ENCODE data around the gene CDKAL1.
A peak's percentile ranks its signal among the peaks of the same experiment; 100 is the strongest.
"Not testable (repeated sequence)": the region's sequence is repeated elsewhere in the genome, so short reads cannot be mapped to it uniquely, and the experiment has no call there.

The CDKAL1 gene

GRCh38 chr6:20755631-20756030 lies 221.4 kb downstream of the CDKAL1 start:
- no peak for DNase-seq

- not testable (repeated sequence) for DNase-seq
These were observed 222.4 kb downstream of the CDKAL1 start for GRCh38 chr6:20756584-20757147.

GRCh38 chr6:20757761-20758160 lies 223.5 kb downstream of the CDKAL1 start:
- no peak for DNase-seq

GRCh38 chr6:20763296-20763695 lies 229.0 kb downstream of the CDKAL1 start:
- no peak for DNase-seq

GRCh38 chr6:20769631-20770030 lies 235.4 kb downstream of the CDKAL1 start:
- no peak for DNase-seq

GRCh38 chr6:20770773-20771172 lies 236.5 kb downstream of the CDKAL1 start:
- DNase-seq = no peak

GRCh38 chr6:20771409-20771808 lies 237.2 kb downstream of the CDKAL1 start:
- DNase-seq = no peak

- no peak for DNase-seq
These were observed 239.6 kb downstream of the CDKAL1 start for GRCh38 chr6:20773822-20774221.

GRCh38 chr6:20775981-20776380 lies 241.7 kb downstream of the CDKAL1 start:
- DNase-seq = no peak

GRCh38 chr6:20777801-20778200 lies 243.5 kb downstream of the CDKAL1 start:
- DNase-seq = no peak

GRCh38 chr6:20778459-20778858 lies 244.2 kb downstream of the CDKAL1 start:
- DNase-seq = peak; percentile 19

- no peak for DNase-seq
These were observed 244.7 kb downstream of the CDKAL1 start for GRCh38 chr6:20778912-20779311.

GRCh38 chr6:20789162-20789561 lies 254.9 kb downstream of the CDKAL1 start:
- DNase-seq = no peak

- DNase-seq = no peak
These were observed 256.0 kb downstream of the CDKAL1 start for GRCh38 chr6:20790032-20790791.

- DNase-seq = no peak
These were observed 256.8 kb downstream of the CDKAL1 start for GRCh38 chr6:20791074-20791473.

- DNase-seq = no peak
These were observed 257.7 kb downstream of the CDKAL1 start for GRCh38 chr6:20791944-20792343.

- DNase-seq = no peak
These were observed 258.9 kb downstream of the CDKAL1 start for GRCh38 chr6:20793174-20793573.

GRCh38 chr6:20797597-20797996 lies 263.3 kb downstream of the CDKAL1 start:
- no peak for DNase-seq

- no peak for DNase-seq
These were observed 266.0 kb downstream of the CDKAL1 start for GRCh38 chr6:20800229-20800628.

GRCh38 chr6:20800653-20801052 lies 266.4 kb downstream of the CDKAL1 start:
- no peak for DNase-seq

- no peak for DNase-seq
These were observed 267.3 kb downstream of the CDKAL1 start for GRCh38 chr6:20801595-20801994.

GRCh38 chr6:20802596-20802995 lies 268.3 kb downstream of the CDKAL1 start:
- no peak for DNase-seq

- DNase-seq = no peak
These were observed 270.8 kb downstream of the CDKAL1 start for GRCh38 chr6:20805021-20805420.

- no peak for DNase-seq
These were observed 272.4 kb downstream of the CDKAL1 start for GRCh38 chr6:20806669-20807068.

- DNase-seq = no peak
These were observed 274.2 kb downstream of the CDKAL1 start for GRCh38 chr6:20808439-20808838.

Measured in NCI-H2029 (cell line).